ENCODE results near the gene RRM2.

DNA sequence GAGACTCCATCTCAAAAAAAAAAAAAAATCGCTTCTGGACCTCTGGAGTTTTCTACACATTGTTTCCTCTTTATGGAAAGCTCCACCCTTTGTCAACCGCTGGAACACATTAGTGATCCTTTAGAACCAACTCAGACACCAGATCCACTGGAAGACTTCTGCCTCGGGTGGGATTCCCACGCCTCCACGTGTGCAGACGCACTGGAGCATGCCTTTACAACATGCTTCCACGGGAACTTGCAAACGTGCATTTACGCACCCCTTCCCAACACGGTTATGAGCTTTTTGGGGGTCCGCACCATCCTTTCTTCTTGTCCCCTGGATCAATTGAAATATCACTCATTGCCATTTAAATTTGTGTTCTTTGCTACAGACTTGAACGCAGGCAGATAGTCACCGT, 47.4 kb upstream of the RRM2 start:
- TF ChIP-seq EZH2phosphoT487 (IDR thresholded peaks at IDR 0.05; ENCODE audit: low read depth, severe bottlenecking, unreplicated experiment): no peak
- TF ChIP-seq, protein P1, sequence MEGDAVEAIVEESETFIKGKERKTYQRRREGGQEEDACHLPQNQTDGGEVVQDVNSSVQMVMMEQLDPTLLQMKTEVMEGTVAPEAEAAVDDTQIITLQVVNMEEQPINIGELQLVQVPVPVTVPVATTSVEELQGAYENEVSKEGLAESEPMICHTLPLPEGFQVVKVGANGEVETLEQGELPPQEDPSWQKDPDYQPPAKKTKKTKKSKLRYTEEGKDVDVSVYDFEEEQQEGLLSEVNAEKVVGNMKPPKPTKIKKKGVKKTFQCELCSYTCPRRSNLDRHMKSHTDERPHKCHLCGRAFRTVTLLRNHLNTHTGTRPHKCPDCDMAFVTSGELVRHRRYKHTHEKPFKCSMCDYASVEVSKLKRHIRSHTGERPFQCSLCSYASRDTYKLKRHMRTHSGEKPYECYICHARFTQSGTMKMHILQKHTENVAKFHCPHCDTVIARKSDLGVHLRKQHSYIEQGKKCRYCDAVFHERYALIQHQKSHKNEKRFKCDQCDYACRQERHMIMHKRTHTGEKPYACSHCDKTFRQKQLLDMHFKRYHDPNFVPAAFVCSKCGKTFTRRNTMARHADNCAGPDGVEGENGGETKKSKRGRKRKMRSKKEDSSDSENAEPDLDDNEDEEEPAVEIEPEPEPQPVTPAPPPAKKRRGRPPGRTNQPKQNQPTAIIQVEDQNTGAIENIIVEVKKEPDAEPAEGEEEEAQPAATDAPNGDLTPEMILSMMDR (IDR thresholded peaks at IDR 0.05; ENCODE audit: poor library complexity): no peak
